ENCODE results near the gene MAGEB17.

- TF ChIP-seq CTCF (IDR thresholded peaks at IDR 0.05; ENCODE audit: low read depth, low read length): no peak
- TF ChIP-seq POLR2A (IDR thresholded peaks at IDR 0.05; ENCODE audit: extremely low read depth, insufficient read length): no peak
- TF ChIP-seq MAX (IDR thresholded peaks at IDR 0.05; ENCODE audit: low read depth, low read length): no peak
Observed at GRCh38 chrX:16188687-16189086, 21.4 kb downstream of the MAGEB17 start.

All from NB4 (cell line).